Muscle layer of colon (tissue), 2 donors: ENCODE data around the gene FEM1C.

Experiments
- H3K27ac ChIP-seq: one replicate; pipeline ENCODE4 v1.7.0; 2013; ENCODE audit warnings: low read depth, mild to moderate bottlenecking, low read length, moderate library complexity
- H3K27me3 ChIP-seq, 2 donors: one replicate each; pipeline ENCODE4 v1.7.0; 2013; ENCODE audit warnings: low read length in 2 of 2, mild to moderate bottlenecking in 2 of 2; ENCODE audit not compliant: insufficient read depth in 2 of 2, control insufficient read depth in 1 of 2
- H3K36me3 ChIP-seq: one replicate; pipeline ENCODE4 v1.7.0; 2013; ENCODE audit warnings: mild to moderate bottlenecking, low read length; ENCODE audit not compliant: insufficient read depth
- H3K4me1 ChIP-seq: one replicate; pipeline ENCODE4 v1.7.0; 2013; ENCODE audit warnings: mild to moderate bottlenecking, low read length; ENCODE audit not compliant: insufficient read depth
- H3K4me3 ChIP-seq, 2 donors: one replicate each; pipeline ENCODE4 v1.7.0; 2013; ENCODE audit warnings: low read length in 2 of 2, low read depth in 1 of 2, mild to moderate bottlenecking in 1 of 2, moderate library complexity in 1 of 2
- H3K9ac ChIP-seq: one replicate; pipeline ENCODE4 v1.7.0; 2013; ENCODE audit warnings: low read length
- H3K9me3 ChIP-seq: one replicate; pipeline ENCODE4 v1.7.0; 2013; ENCODE audit warnings: mild to moderate bottlenecking, low read length
- donor health status: abdominal sarcoma.
- donor health status: Adenocarcinoma of cecum.

Gene FEM1C

DNA sequence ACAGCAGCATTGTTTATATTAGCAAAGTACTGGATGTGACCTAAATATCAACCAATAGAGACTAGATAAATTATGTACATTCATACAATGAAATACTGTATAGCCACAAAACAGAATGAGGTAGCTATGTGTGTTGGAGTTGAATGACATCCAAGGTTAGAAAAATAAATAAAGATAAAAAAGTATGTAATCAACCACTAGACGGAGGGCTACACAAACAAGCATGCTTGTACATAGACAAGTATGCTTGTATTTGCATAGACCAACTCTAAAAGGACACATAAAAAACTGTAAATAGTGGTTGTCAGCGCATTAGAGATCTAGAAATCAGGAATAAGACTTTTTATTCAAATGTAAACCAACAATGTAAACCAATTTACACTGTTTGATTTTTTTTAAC is 3.0 kb downstream of the FEM1C start:
- Histone ChIP-seq H3K4me1 (peaks cover 52% of the 10 kb centered on the region), H3K27ac (peak overlapping the region; percentile 37), H3K36me3 (peaks cover 12% of the 10 kb centered on the region), H3K9ac (peak overlapping the region; percentile 57), H3K9me3 (no peaks in the 10 kb centered on the region), H3K27me3 (no peaks in the 10 kb centered on the region), H3K4me3 (peak overlapping the region; percentile 66 to 93)

DNA sequence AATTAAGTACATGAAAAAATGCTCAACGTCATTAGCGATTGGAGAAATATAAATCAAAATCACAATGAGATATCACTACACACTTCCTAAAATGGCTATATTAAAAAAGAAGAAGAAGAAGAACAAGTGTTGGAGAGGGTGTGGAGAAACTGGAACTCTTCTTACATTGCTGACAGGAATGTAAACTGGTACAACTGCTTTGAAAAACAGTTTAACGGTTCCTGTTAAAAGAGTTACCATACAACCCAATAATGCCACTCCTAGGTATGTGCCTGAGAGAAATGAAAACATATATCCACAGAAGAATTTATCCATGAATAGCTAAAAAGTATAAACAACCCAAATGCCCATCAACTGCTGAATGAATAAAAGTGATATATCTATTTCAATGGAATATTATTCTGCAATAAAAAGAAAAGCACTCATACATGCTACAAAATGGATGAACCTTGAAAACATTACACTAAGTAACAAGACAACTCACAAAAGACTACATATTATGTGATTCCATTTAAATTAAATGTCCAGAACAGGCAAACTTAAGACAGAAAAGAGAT is 9.0 kb downstream of the FEM1C start:
- Histone ChIP-seq H3K27me3 (no peaks in the 10 kb centered on the region), H3K4me1 (peaks cover 74% of the 10 kb centered on the region), H3K27ac (no peak overlapping the region), H3K9me3 (no peaks in the 10 kb centered on the region), H3K36me3 (peaks cover 20% of the 10 kb centered on the region), H3K9ac (no peak overlapping the region), H3K4me3 (no peak overlapping the region)

DNA sequence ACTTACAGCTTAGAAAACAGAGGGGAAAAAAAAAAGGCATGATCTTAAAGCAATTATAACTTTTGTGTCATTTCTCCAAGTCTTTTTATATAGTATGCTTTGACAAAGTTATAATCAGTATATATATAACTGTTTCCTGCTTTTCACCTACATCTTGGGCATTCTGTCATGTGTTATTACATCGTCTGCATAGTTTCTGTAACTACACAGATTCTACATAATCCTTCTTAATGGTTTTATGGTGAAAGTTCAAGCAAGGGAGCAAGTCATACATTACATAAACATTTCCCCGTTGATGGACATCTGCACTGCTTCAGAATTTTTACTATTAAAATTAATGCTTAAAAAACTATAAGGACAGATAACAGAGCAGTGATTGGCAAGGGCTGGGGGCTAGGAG is 12.1 kb downstream of the FEM1C start:
- peaks cover 8% of the 10 kb centered on the region for H3K36me3 ChIP-seq
- H3K9me3 ChIP-seq = no peaks in the 10 kb centered on the region
- no peak overlapping the region for H3K9ac ChIP-seq
- no peak overlapping the region for H3K27ac ChIP-seq
- peaks cover 61% of the 10 kb centered on the region for H3K4me1 ChIP-seq
- H3K27me3 ChIP-seq = no peaks in the 10 kb centered on the region
- H3K4me3 ChIP-seq = no peak overlapping the region

DNA sequence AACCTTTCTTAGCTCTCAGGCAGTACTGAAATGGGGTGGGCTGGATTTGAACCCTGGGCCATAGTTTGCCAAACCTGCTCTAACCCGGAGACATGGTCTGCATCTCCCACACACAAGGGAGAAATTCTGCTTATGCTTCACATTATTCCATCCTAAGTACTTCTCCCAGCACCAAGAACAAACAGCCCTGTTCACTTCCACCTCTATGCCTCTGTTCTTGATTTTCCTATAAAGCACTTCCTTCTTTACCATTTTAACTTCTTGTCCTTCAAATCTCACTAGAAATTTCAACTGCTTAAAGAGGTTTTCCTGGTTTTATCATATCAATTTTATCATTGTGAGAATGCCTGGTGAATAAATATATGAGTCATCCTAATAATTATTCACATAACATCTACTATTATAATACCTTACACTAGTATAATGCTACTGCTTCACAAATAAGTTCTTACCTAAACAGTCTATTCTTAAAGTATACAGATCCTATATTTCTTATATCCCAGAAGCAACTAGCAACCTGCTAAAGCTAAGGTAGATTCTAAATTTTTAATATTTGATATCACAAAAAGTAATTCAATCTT is 12.7 kb downstream of the FEM1C start:
- Histone ChIP-seq H3K27me3 (no peaks in the 10 kb centered on the region), H3K4me3 (no peak overlapping the region), H3K4me1 (peaks cover 57% of the 10 kb centered on the region), H3K27ac (no peak overlapping the region), H3K36me3 (peaks cover 8% of the 10 kb centered on the region), H3K9me3 (no peaks in the 10 kb centered on the region), H3K9ac (no peak overlapping the region)

DNA sequence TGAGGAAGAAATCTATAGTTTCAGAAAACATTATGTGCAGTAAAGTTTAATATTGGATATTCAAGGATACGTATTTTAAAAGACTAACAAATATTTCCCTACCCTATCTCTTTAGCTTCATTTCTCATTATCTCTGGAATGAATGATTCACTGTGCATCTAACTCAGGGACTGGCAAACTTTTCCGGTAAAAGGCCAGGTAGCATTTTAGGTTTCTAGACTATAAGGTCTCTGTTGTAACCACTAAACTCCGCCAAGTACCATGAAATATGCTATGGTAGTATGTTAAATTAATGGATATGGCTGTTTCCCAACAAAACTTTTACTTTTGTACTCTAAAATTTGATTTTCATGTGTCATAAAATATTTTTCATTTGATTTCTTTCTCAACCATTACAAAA is 13.2 kb downstream of the FEM1C start:
- Histone ChIP-seq H3K27me3 (no peaks in the 10 kb centered on the region), H3K4me1 (peaks cover 57% of the 10 kb centered on the region), H3K27ac (no peak overlapping the region), H3K4me3 (no peak overlapping the region), H3K9ac (no peak overlapping the region), H3K36me3 (peaks cover 8% of the 10 kb centered on the region), H3K9me3 (no peaks in the 10 kb centered on the region)

DNA sequence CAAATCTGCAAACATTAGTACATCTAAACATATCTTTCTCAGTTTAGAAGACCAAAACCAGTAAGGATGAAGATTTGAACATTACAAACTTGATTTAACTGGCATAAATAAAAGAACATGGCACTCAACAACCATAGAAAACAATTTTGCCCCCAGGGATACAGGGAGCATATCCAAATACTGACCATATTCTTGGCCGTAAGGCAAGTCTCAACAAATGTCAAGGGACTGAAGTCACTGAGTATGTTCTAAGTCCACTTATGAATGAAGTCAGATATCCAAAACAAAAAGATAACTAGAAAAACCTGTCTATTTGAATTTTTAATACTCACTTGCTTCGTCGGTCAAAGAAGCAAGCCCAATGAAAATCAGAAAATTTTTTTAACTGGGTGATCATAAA is 14.1 kb downstream of the FEM1C start:
- peaks cover 4% of the 10 kb centered on the region for H3K36me3 ChIP-seq
- no peaks in the 10 kb centered on the region for H3K9me3 ChIP-seq
- no peak overlapping the region for H3K4me3 ChIP-seq
- no peak overlapping the region for H3K9ac ChIP-seq
- H3K4me1 ChIP-seq = peaks cover 57% of the 10 kb centered on the region
- H3K27me3 ChIP-seq = no peaks in the 10 kb centered on the region
- H3K27ac ChIP-seq = no peak overlapping the region

DNA sequence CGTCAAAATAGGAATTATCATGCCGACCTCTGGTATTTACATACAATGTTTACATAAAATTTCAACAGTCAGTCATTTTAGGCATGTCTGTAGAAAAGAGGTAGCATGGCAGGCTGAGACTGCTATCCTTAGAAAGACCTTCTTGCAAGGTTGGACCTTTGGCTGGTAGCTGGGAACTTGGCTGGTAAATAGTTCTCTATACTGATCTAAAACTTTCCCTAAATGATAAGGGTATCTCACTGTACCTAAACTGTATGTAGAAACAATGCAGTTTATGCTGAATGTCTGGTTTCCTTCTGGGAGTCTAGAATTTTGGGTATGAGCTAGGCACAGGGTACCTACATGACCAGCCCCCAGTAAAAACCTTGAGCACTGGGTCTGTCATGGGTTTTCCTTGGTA is 18.0 kb downstream of the FEM1C start:
- Histone ChIP-seq H3K9ac (no peak overlapping the region), H3K4me1 (peaks cover 34% of the 10 kb centered on the region), H3K4me3 (no peak overlapping the region), H3K27me3 (no peaks in the 10 kb centered on the region), H3K27ac (no peak overlapping the region), H3K9me3 (no peaks in the 10 kb centered on the region), H3K36me3 (peaks cover 13% of the 10 kb centered on the region)

DNA sequence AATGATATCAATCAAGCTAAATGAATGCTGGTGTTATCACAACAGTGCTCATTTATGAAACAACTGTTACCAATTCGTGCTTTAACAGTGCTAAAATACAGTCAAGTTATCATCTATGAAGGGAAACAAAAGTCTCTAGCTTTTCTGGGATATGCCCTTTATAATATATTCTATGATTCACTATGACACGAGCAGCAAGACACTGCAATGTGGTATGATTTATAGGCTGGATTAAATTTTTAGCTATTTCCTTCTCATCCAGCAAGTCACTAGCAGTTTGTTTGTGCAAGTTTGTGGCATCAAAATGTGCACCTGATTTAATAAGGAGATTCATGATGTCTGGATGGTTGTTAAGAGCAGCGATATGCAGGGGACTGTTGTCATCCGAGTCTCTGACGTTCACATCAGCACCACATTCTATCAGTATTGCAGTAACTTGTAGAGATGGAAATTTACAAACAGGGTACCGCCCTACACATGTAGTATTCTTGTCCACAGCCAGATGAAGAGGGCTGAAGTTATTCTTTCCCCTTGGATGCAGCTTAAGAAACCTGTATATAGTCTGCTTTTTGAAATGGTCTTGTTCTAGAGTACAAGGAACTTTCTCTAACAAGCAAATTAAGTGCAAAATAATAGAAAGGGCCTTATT is 20.3 kb downstream of the FEM1C start:
- no peak overlapping the region for H3K27ac ChIP-seq

DNA sequence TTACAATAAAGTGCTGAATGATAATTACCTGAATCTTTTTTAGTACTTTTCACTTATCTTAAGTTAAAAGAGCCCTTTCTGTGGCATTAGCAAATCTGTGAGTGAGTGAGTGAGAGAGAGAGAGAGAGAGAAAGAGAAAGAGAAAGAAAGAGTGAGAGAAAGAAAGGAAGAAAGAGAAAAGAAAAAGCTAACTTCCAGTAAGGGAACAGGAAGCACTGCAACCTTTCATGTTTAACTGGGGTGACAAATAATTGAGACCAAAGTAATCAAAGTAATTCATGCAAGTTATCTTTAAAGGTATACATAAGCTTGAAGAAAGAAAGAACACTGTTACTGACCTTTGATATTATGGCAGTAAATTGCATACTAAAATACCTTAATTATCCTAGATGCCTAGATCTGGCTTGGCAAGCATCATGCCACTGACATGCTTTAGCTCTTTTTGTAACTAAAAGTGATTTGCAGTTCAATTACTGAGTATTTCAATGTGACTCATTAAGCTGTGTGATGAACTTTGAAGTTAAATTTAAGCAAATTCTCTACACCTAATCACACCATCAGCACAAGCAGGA is 21.7 kb downstream of the FEM1C start:
- no peaks in the 10 kb centered on the region for H3K9me3 ChIP-seq
- H3K27me3 ChIP-seq = no peaks in the 10 kb centered on the region
- H3K27ac ChIP-seq = no peak overlapping the region
- peaks cover 13% of the 10 kb centered on the region for H3K36me3 ChIP-seq
- no peak overlapping the region for H3K9ac ChIP-seq
- peaks cover 9% of the 10 kb centered on the region for H3K4me1 ChIP-seq
- H3K4me3 ChIP-seq = no peak overlapping the region

More for the DNA sequence above, 20.3 kb downstream of the FEM1C start:
- no peak overlapping the region for H3K9ac ChIP-seq
- H3K36me3 ChIP-seq = peaks cover 13% of the 10 kb centered on the region
- peaks cover 20% of the 10 kb centered on the region for H3K4me1 ChIP-seq
- H3K4me3 ChIP-seq = no peak overlapping the region
- no peaks in the 10 kb centered on the region for H3K27me3 ChIP-seq
- no peaks in the 10 kb centered on the region for H3K9me3 ChIP-seq

DNA sequence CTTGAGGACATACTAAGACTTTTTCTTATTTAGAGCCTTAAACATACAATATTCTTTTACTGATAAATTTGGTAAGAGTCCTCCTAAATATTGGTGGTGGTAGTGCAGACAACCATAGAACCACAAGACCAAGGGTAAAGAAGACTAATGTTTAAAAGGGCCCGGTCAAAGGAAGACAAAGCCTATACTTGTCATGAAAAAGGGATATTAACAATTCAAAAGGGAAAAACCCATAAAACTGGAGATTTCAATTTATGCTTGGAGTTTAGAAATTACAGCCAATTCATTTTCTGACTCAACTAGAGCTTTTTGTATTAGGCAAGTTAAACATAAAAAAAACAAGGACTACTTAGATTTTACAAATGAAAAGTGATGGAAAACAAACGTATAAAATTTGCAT is 24.4 kb downstream of the FEM1C start:
- H3K4me1 ChIP-seq = no peaks in the 10 kb centered on the region
- no peak overlapping the region for H3K27ac ChIP-seq
- H3K9me3 ChIP-seq = no peaks in the 10 kb centered on the region
- H3K36me3 ChIP-seq = peaks cover 12% of the 10 kb centered on the region
- H3K4me3 ChIP-seq = no peak overlapping the region
- no peak overlapping the region for H3K9ac ChIP-seq
- no peaks in the 10 kb centered on the region for H3K27me3 ChIP-seq

DNA sequence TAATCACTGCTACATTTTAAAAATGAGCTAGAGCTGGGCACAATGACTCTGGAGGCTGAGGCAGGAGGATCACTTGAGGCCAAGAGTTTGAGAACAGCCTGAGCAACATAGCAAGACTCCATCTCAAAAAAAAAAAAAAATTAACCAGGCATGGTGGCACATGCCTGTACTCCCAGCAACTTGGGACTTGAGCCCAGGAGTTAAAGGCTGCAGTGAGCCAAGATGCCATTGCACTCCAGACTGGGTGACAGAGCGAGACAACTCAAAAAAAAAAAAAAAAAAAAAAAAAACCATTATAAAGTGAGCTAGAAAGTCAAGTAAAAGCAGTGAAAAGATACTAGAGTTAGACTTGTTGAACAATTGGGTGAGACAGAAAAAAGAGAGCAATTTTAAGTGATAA is 28.2 kb downstream of the FEM1C start:
- no peaks in the 10 kb centered on the region for H3K9me3 ChIP-seq
- no peaks in the 10 kb centered on the region for H3K27me3 ChIP-seq
- H3K4me1 ChIP-seq = no peaks in the 10 kb centered on the region
- H3K27ac ChIP-seq = no peak overlapping the region
- H3K36me3 ChIP-seq = no peaks in the 10 kb centered on the region
- no peak overlapping the region for H3K4me3 ChIP-seq
- H3K9ac ChIP-seq = no peak overlapping the region
